ENCODE data around the gene ARHGAP18.

Gene ARHGAP18

GRCh38 chr6:129677620-129678325 lies 32.2 kb downstream of the ARHGAP18 start:
- H3K4me3 ChIP-seq (ENCODE audit: low read length, poor library complexity, severe bottlenecking), result no peak overlapping the region
- no peaks in the 10 kb centered on the region for H3K27me3 ChIP-seq (ENCODE audit: insufficient read depth, low read length, poor library complexity, severe bottlenecking)
- no peaks in the 10 kb centered on the region for H4K20me1 ChIP-seq (ENCODE audit: insufficient read depth, low read length, poor library complexity, severe bottlenecking)
- no peaks in the 10 kb centered on the region for H3K36me3 ChIP-seq (ENCODE audit: insufficient read depth, low read length)
- peaks cover 43% of the 10 kb centered on the region; the same call in 1 of the 2 replicates for H3K79me2 ChIP-seq (ENCODE audit: insufficient read depth, low read length)
- no peaks in the 10 kb centered on the region for H3F3A ChIP-seq (ENCODE audit: low read depth)
- H3K4me1 ChIP-seq (ENCODE audit: insufficient read depth, low read length, poor library complexity, severe bottlenecking), result peaks cover 68% of the 10 kb centered on the region
- H3K9me3 ChIP-seq (ENCODE audit: insufficient read depth, low read depth, low read length), result no peaks in the 10 kb centered on the region
- no peak overlapping the region for H3K4me2 ChIP-seq (ENCODE audit: low read depth, low read length, poor library complexity, severe bottlenecking)
- H3K9me2 ChIP-seq (replicated peaks; ENCODE audit: low read depth, low read length), result no peaks in the 10 kb centered on the region
- no peak overlapping the region for H2AFZ ChIP-seq (ENCODE audit: low read length)
- H3K9ac ChIP-seq (ENCODE audit: low read depth, low read length, poor library complexity, severe bottlenecking), result no peak overlapping the region
- no peak for TF ChIP-seq EZH2phosphoT487 (IDR thresholded peaks at IDR 0.05; ENCODE audit: borderline replicate concordance)
- TF ChIP-seq, protein P1, sequence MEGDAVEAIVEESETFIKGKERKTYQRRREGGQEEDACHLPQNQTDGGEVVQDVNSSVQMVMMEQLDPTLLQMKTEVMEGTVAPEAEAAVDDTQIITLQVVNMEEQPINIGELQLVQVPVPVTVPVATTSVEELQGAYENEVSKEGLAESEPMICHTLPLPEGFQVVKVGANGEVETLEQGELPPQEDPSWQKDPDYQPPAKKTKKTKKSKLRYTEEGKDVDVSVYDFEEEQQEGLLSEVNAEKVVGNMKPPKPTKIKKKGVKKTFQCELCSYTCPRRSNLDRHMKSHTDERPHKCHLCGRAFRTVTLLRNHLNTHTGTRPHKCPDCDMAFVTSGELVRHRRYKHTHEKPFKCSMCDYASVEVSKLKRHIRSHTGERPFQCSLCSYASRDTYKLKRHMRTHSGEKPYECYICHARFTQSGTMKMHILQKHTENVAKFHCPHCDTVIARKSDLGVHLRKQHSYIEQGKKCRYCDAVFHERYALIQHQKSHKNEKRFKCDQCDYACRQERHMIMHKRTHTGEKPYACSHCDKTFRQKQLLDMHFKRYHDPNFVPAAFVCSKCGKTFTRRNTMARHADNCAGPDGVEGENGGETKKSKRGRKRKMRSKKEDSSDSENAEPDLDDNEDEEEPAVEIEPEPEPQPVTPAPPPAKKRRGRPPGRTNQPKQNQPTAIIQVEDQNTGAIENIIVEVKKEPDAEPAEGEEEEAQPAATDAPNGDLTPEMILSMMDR (conservative IDR thresholded peaks at IDR 0.05; ENCODE audit: low read length), result no peak

DNA sequence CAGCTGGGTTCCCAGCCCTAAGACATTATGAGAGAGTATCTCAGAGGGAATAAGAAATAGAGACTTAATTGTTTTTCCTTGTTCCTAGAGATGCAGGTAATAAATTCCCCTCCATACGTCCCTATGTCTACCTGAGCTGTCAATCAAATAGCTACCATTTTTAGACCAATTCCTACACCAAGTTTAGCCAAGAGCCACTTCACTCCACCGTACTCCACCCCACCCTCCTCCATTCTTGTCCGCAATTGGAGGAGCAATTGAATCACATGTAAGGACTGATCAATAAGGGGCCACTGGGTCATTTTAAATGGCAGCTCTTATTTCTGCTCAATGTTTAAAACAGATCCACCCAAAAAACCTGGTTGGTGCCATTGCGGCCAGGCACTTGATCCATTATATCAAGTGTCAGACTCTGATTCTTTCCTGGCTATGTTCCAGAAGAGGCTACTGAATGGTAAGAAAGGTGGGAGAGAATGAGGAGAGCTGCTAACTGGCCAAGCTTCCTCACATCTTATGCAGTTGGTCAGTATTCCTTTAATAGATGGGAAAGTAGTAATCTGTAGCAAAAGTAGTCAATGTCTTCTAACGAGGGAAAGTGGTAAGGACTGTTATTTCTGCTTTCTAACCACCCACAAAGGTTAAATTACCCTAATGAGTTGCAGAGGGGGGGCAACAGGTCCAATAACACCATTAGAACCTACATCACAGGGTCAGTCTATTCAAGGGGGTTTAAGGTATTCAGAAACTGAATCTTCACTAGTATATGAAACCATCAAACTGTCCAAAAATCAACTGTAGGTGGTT lies 34.1 kb downstream of the ARHGAP18 start:
- no peak overlapping the region for H3K4me3 ChIP-seq (ENCODE audit: low read length, poor library complexity, severe bottlenecking)
- no peaks in the 10 kb centered on the region for H3K9me3 ChIP-seq (ENCODE audit: insufficient read depth, low read depth, low read length)
- H4K20me1 ChIP-seq (ENCODE audit: insufficient read depth, low read length, poor library complexity, severe bottlenecking), result no peaks in the 10 kb centered on the region
- no peaks in the 10 kb centered on the region for H3K9me2 ChIP-seq (replicated peaks; ENCODE audit: low read depth, low read length)
- H3K4me2 ChIP-seq (ENCODE audit: low read depth, low read length, poor library complexity, severe bottlenecking), result no peak overlapping the region
- no peaks in the 10 kb centered on the region for H3K27me3 ChIP-seq (ENCODE audit: insufficient read depth, low read length, poor library complexity, severe bottlenecking)
- H3F3A ChIP-seq (ENCODE audit: low read depth), result no peaks in the 10 kb centered on the region
- H3K9ac ChIP-seq (ENCODE audit: low read depth, low read length, poor library complexity, severe bottlenecking), result no peak overlapping the region
- no peaks in the 10 kb centered on the region for H3K36me3 ChIP-seq (ENCODE audit: insufficient read depth, low read length)
- H2AFZ ChIP-seq (ENCODE audit: low read length), result no peak overlapping the region
- H3K79me2 ChIP-seq (ENCODE audit: insufficient read depth, low read length), result peaks cover 39% of the 10 kb centered on the region
- TF ChIP-seq EZH2phosphoT487 (IDR thresholded peaks at IDR 0.05; ENCODE audit: borderline replicate concordance), result no peak
- TF ChIP-seq, protein P1 (conservative IDR thresholded peaks at IDR 0.05; ENCODE audit: low read length), result no peak
- H3K4me1 ChIP-seq (ENCODE audit: insufficient read depth, low read length, poor library complexity, severe bottlenecking), result peaks cover 61% of the 10 kb centered on the region

GRCh38 chr6:129673748-129674147 lies 36.2 kb downstream of the ARHGAP18 start:
- no peaks in the 10 kb centered on the region for H3K36me3 ChIP-seq (ENCODE audit: insufficient read depth, low read length)
- H3K27me3 ChIP-seq (ENCODE audit: insufficient read depth, low read length, poor library complexity, severe bottlenecking), result no peaks in the 10 kb centered on the region
- peak overlapping the region; percentile 74 for H3K4me2 ChIP-seq (ENCODE audit: low read depth, low read length, poor library complexity, severe bottlenecking)
- no peaks in the 10 kb centered on the region for H3F3A ChIP-seq (ENCODE audit: low read depth)
- no peaks in the 10 kb centered on the region for H3K9me3 ChIP-seq (ENCODE audit: insufficient read depth, low read depth, low read length)
- peaks cover 43% of the 10 kb centered on the region for H3K4me1 ChIP-seq (ENCODE audit: insufficient read depth, low read length, poor library complexity, severe bottlenecking)
- H3K79me2 ChIP-seq (ENCODE audit: insufficient read depth, low read length), result peaks cover 29% of the 10 kb centered on the region
- H3K9me2 ChIP-seq (replicated peaks; ENCODE audit: low read depth, low read length), result no peaks in the 10 kb centered on the region
- no peak for TF ChIP-seq EZH2phosphoT487 (IDR thresholded peaks at IDR 0.05; ENCODE audit: borderline replicate concordance)
- TF ChIP-seq, protein P1 (conservative IDR thresholded peaks at IDR 0.05; ENCODE audit: low read length), result no peak
- H4K20me1 ChIP-seq (ENCODE audit: insufficient read depth, low read length, poor library complexity, severe bottlenecking), result no peaks in the 10 kb centered on the region
- no peak overlapping the region for H2AFZ ChIP-seq (ENCODE audit: low read length)
- H3K9ac ChIP-seq (ENCODE audit: low read depth, low read length, poor library complexity, severe bottlenecking), result no peak overlapping the region
- H3K4me3 ChIP-seq (ENCODE audit: low read length, poor library complexity, severe bottlenecking), result no peak overlapping the region
